HG02840 (cell line): ENCODE data around the gene CSF1.

Source experiments
- ATAC-seq: cut with Tn5 transposase; IDR thresholded peaks from one replicate; pipeline ENCODE4 v1.9.1; 2021; ENCODE audit warnings: mild to moderate bottlenecking, moderate library complexity, moderate number of reproducible peaks; ENCODE audit not compliant: unreplicated experiment, low FRiP score

CSF1 gene

GRCh38 chr1:109881906-109882287 is 28.8 kb upstream of the CSF1 start:
- no peak for ATAC-seq

- no peak for ATAC-seq
Measured at GRCh38 chr1:109882288-109883245, 28.1 kb upstream of the CSF1 start.

GRCh38 chr1:109883248-109883955 is 27.2 kb upstream of the CSF1 start:
- ATAC-seq, result no peak

GRCh38 chr1:109884242-109884891 is 26.3 kb upstream of the CSF1 start:
- ATAC-seq, result no peak

- no peak for ATAC-seq
Measured at GRCh38 chr1:109885589-109885988, 25.1 kb upstream of the CSF1 start.

GRCh38 chr1:109886827-109887226 is 23.8 kb upstream of the CSF1 start:
- ATAC-seq, result no peak

GRCh38 chr1:109887271-109887670 is 23.4 kb upstream of the CSF1 start:
- ATAC-seq, result no peak

GRCh38 chr1:109887884-109888283 is 22.8 kb upstream of the CSF1 start:
- no peak for ATAC-seq

GRCh38 chr1:109889094-109889493 is 21.6 kb upstream of the CSF1 start:
- no peak for ATAC-seq

- ATAC-seq, result no peak
Measured at GRCh38 chr1:109890115-109890953, 20.3 kb upstream of the CSF1 start.

GRCh38 chr1:109891930-109892329 is 18.7 kb upstream of the CSF1 start:
- ATAC-seq, result no peak

- no peak for ATAC-seq
Measured at GRCh38 chr1:109892561-109893368, 17.9 kb upstream of the CSF1 start.

- ATAC-seq, result no peak
Measured at GRCh38 chr1:109893532-109894171, 17.0 kb upstream of the CSF1 start.

- no peak for ATAC-seq
Measured at GRCh38 chr1:109894823-109895719, 15.6 kb upstream of the CSF1 start.

- ATAC-seq, result no peak
Measured at GRCh38 chr1:109895720-109896504, 14.7 kb upstream of the CSF1 start.

- ATAC-seq, result no peak
Measured at GRCh38 chr1:109896681-109897080, 14.0 kb upstream of the CSF1 start.

- no peak for ATAC-seq
Measured at GRCh38 chr1:109897259-109897955, 13.2 kb upstream of the CSF1 start.
